GM23338 (cell line): ENCODE data around the gene CUX1. TPM values are rescaled to one million over a fixed set of nuclear protein-coding genes. Genes with fewer than 3 reads are reported as not detected.
"Not testable (repeated sequence)": the region's sequence is repeated elsewhere in the genome, so short reads cannot be mapped to it uniquely, and the experiment has no call there.

ENCODE experiments used
- ATAC-seq: fragments of 200-7000 bp; cut with Tn5 transposase; 3 replicates; pipeline ENCODE4 v1.9.1; 2020
- DNase-seq: peaks from one replicate; pipeline ENCODE4 v3.0.0-alpha.2; 2015; ENCODE audit warnings: low spot score
- H2AFZ ChIP-seq: fragments of 200-600 bp; sonication (generic); 2 replicates; pipeline ENCODE4 v1.8.0; 2016; ENCODE audit warnings: antibody characterized with exemption, mild to moderate bottlenecking, moderate library complexity
- H3F3A ChIP-seq: fragments of 200-600 bp; sonication (generic); replicated peaks from 2 replicates; pipeline ENCODE4 v1.8.0; 2017; ENCODE audit warnings: antibody characterized with exemption, mixed run types, low read depth
- H3K27ac ChIP-seq: fragments of 200-600 bp; sonication (generic); 2 replicates; pipeline ENCODE4 v1.6.1; 2016; ENCODE audit warnings: low read depth
- H3K27me3 ChIP-seq: fragments of 200-600 bp; sonication (generic); 2 replicates; pipeline ENCODE4 v1.8.0; 2016; ENCODE audit warnings: mild to moderate bottlenecking, mixed run types, moderate library complexity; ENCODE audit not compliant: insufficient read depth
- H3K36me3 ChIP-seq: fragments of 200-600 bp; sonication (generic); 2 replicates; pipeline ENCODE4 v1.8.0; 2016; ENCODE audit warnings: mild to moderate bottlenecking; ENCODE audit not compliant: insufficient read depth
- H3K4me1 ChIP-seq: fragments of 200-600 bp; sonication (generic); 2 replicates; pipeline ENCODE4 v1.8.0; 2016; ENCODE audit warnings: mild to moderate bottlenecking, moderate library complexity; ENCODE audit not compliant: insufficient read depth
- H3K4me2 ChIP-seq: fragments of 200-600 bp; sonication (generic); 2 replicates; pipeline ENCODE4 v1.7.1; 2017; ENCODE audit warnings: mixed run types
- H3K4me3 ChIP-seq: fragments of 200-600 bp; sonication (generic); 2 replicates; pipeline ENCODE4 v1.6.1; 2016; ENCODE audit warnings: mixed run types
- H3K79me2 ChIP-seq: fragments of 200-600 bp; sonication (generic); replicated peaks from 2 replicates; pipeline ENCODE4 v1.8.0; 2017; ENCODE audit warnings: mild to moderate bottlenecking; ENCODE audit not compliant: insufficient read depth
- H3K9me2 ChIP-seq: fragments of 200-600 bp; sonication (generic); 2 replicates; pipeline ENCODE4 v1.8.0; 2017; ENCODE audit not compliant: insufficient read depth
- H4K20me1 ChIP-seq: fragments of 200-600 bp; sonication (generic); replicated peaks from 2 replicates; pipeline ENCODE4 v1.8.0; 2017; ENCODE audit warnings: mild to moderate bottlenecking; ENCODE audit not compliant: insufficient read depth
- H3K27ac Mint-ChIP-seq: 2 replicates; pipeline ENCODE4 v1.8.0; 2020; ENCODE audit warnings: inconsistent platforms, mild to moderate bottlenecking, moderate library complexity, mixed read lengths
- H3K27me3 Mint-ChIP-seq: 3 replicates; pipeline ENCODE4 v1.8.0; 2022; ENCODE audit warnings: low read depth, mild to moderate bottlenecking, moderate library complexity, mixed read lengths, inconsistent platforms; ENCODE audit not compliant: insufficient read depth, poor library complexity
- H3K36me3 Mint-ChIP-seq: 3 replicates; pipeline ENCODE4 v1.8.0; 2021; ENCODE audit warnings: low read depth, mild to moderate bottlenecking, inconsistent platforms, moderate library complexity, mixed read lengths
- H3K4me1 Mint-ChIP-seq: 3 replicates; pipeline ENCODE4 v1.8.0; 2020; ENCODE audit warnings: mild to moderate bottlenecking, inconsistent platforms, mixed read lengths
- H3K4me3 Mint-ChIP-seq: 3 replicates; pipeline ENCODE4 v1.8.0; 2021; ENCODE audit warnings: moderate library complexity, mild to moderate bottlenecking, inconsistent platforms, mixed read lengths
- H3K9me3 Mint-ChIP-seq: 3 replicates; pipeline ENCODE4 v1.8.0; 2020; ENCODE audit warnings: moderate library complexity, mild to moderate bottlenecking, inconsistent platforms, mixed read lengths
- CREB1 ChIP-seq: fragments of 250-450 bp; sonication (Bioruptor Pico); IDR thresholded peaks from 2 replicates; pipeline ENCODE4 v1.5.0; 2020; ENCODE audit warnings: low read depth, mild to moderate bottlenecking, moderate library complexity
- CTCF ChIP-seq, 2 experiments: fragments of 200-600 bp in 1 of 2; sonication (generic) in 1 of 2; conservative IDR thresholded peaks; 2 replicates each; pipeline versions ENCODE4 v1.5.1 to v1.6.1; 2016 to 2017; ENCODE audit warnings: antibody characterized with exemption in 2 of 2, low read depth in 2 of 2, mild to moderate bottlenecking in 2 of 2, moderate library complexity in 1 of 2
- ETS1 ChIP-seq: IDR thresholded peaks from 2 replicates; pipeline ENCODE4 v1.6.1; 2016; ENCODE audit warnings: antibody characterized with exemption
- EZH2 ChIP-seq: fragments of 200-600 bp; sonication (generic); IDR thresholded peaks from one replicate; pipeline ENCODE4 v1.8.0; 2017; ENCODE audit warnings: antibody characterized with exemption, mild to moderate bottlenecking, low read depth; ENCODE audit not compliant: unreplicated experiment
- JUNB ChIP-seq: IDR thresholded peaks from one replicate; pipeline ENCODE4 v1.6.1; 2016; ENCODE audit warnings: antibody characterized with exemption; ENCODE audit not compliant: unreplicated experiment
- NANOG ChIP-seq: IDR thresholded peaks from 2 replicates; pipeline ENCODE4 v1.6.1; 2016; ENCODE audit warnings: antibody characterized with exemption, borderline replicate concordance
- ZNF462 ChIP-seq: fragments of 250-450 bp; sonication (Bioruptor Pico); IDR thresholded peaks from 2 replicates; pipeline ENCODE4 v1.5.0; 2020; ENCODE audit warnings: mild to moderate bottlenecking, moderate library complexity
- polyA plus RNA-seq: library from polyadenylated mRNA; unstranded; fragments of >200 nt; fragmentation: Nextera tagmentation; extraction: Ambion mirVana; gene quantifications from 2 replicates; pipeline ENCODE4 v1.2.1, GENCODE V29; 2016
- total RNA-seq: library from RNA; depleted of rRNA; stranded (reverse); fragments of >200 nt; shearing (Covaris generic); gene quantifications from 2 replicates; pipeline ENCODE4 v1.2.3, GENCODE V29; 2014
- TF ChIP-seq, protein P1 (sequence below): IDR thresholded peaks from one replicate; pipeline ENCODE4 v1.6.1; 2018; ENCODE audit warnings: antibody characterized with exemption; ENCODE audit not compliant: unreplicated experiment

The CUX1 gene
- total and polyA plus RNA-seq, 2 experiments from 2014 or later: 49.9 to 64.0 TPM

GRCh38 chr7:102228935-102229334 lies 411.5 kb downstream of the CUX1 start (continued):
- TF ChIP-seq, protein P1, sequence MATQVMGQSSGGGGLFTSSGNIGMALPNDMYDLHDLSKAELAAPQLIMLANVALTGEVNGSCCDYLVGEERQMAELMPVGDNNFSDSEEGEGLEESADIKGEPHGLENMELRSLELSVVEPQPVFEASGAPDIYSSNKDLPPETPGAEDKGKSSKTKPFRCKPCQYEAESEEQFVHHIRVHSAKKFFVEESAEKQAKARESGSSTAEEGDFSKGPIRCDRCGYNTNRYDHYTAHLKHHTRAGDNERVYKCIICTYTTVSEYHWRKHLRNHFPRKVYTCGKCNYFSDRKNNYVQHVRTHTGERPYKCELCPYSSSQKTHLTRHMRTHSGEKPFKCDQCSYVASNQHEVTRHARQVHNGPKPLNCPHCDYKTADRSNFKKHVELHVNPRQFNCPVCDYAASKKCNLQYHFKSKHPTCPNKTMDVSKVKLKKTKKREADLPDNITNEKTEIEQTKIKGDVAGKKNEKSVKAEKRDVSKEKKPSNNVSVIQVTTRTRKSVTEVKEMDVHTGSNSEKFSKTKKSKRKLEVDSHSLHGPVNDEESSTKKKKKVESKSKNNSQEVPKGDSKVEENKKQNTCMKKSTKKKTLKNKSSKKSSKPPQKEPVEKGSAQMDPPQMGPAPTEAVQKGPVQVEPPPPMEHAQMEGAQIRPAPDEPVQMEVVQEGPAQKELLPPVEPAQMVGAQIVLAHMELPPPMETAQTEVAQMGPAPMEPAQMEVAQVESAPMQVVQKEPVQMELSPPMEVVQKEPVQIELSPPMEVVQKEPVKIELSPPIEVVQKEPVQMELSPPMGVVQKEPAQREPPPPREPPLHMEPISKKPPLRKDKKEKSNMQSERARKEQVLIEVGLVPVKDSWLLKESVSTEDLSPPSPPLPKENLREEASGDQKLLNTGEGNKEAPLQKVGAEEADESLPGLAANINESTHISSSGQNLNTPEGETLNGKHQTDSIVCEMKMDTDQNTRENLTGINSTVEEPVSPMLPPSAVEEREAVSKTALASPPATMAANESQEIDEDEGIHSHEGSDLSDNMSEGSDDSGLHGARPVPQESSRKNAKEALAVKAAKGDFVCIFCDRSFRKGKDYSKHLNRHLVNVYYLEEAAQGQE: no peak
- TF ChIP-seq EZH2 (no peak), JUNB (no peak)

DNA sequence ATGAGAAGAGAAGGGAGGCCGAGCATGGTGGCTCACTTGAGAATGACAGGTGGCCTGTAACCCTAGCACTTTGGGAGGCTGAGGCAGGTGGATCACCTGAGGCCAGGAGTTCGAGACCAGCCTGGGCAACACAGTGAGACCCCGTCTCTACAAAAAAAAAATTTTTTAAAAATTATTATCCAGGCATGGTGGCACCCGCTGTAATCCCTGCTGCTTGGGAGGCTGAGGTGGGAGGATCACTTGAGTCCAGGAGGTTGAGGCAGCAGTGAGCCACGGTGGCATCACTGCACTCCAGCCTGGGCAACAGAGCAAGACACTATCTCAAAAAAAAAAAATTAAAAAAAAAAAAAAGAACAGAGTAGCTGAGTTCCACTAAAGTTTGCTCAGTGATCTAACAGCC lies 412.7 kb downstream of the CUX1 start:
- not testable (repeated sequence) for H3K79me2 ChIP-seq, ATAC-seq, H3K9me3 Mint-ChIP-seq, H3K27ac ChIP-seq, H3K36me3 ChIP-seq, H3K9me2 ChIP-seq, H3F3A ChIP-seq, H4K20me1 ChIP-seq, H3K27ac Mint-ChIP-seq, H3K4me1 Mint-ChIP-seq, H3K4me3 Mint-ChIP-seq, H3K4me2 ChIP-seq, DNase-seq, H3K27me3 Mint-ChIP-seq, H3K4me3 ChIP-seq, H3K27me3 ChIP-seq, H2AFZ ChIP-seq, H3K4me1 ChIP-seq
- peaks cover 48% of the 10 kb centered on the region for H3K36me3 Mint-ChIP-seq

DNA sequence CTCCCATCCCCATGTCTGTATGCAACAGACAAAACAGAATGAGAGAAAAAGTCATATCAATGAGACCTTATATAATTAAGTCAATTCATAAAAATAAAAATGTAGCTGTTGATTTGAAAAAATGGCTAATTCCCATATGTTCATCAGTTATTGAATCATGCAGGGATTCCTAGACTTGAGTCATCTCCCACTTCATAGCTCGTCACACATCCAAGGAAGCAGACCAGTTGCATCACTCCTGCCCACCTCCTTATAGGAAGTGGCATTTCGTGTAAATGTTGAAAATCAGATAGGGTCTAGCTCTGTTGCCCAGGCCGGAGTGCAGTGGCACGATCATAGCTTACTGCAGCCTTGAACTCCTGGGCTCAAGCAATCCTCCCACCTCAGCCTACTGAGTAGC lies 413.2 kb downstream of the CUX1 start:
- Mint-ChIP-seq H3K4me3 (no peak overlapping the region), H3K27ac (no peak overlapping the region), H3K4me1 (no peaks in the 10 kb centered on the region), H3K9me3 (no peaks in the 10 kb centered on the region), H3K36me3 (peaks cover 50% of the 10 kb centered on the region), H3K27me3 (peaks cover 8% of the 10 kb centered on the region)
- Histone ChIP-seq H3K4me2 (no peak overlapping the region), H3K27ac (no peak overlapping the region), H3K36me3 (no peaks in the 10 kb centered on the region; the same call in 1 of the 2 replicates), H4K20me1 (no peaks in the 10 kb centered on the region), H3K4me3 (no peak overlapping the region), H2AFZ (no peak overlapping the region), H3K9me2 (no peaks in the 10 kb centered on the region), H3K79me2 (no peaks in the 10 kb centered on the region), H3F3A (0 out of 2 replicates have a peak, but pooled peaks cover 2% of the 10 kb centered on the region), H3K27me3 (no peaks in the 10 kb centered on the region), H3K4me1 (no peaks in the 10 kb centered on the region)
- DNase-seq (no peak), ATAC-seq (no peak)
- TF ChIP-seq ETS1: no peak
- no peak for TF ChIP-seq JUNB
- no peak for TF ChIP-seq CTCF (conservative IDR thresholded peaks at IDR 0.05; ENCODE audit: low read depth in 2 of 2)
- TF ChIP-seq CREB1 (CRISPR knock-in tag): no peak
- TF ChIP-seq ZNF462 (CRISPR knock-in tag): no peak
- TF ChIP-seq NANOG: no peak
